GM20000 (cell line): ENCODE measurements around the gene HIVEP3.

Experiments
- DNase-seq: peaks from one replicate; pipeline ENCODE4 v3.0.0; 2012; ENCODE audit warnings: low spot score
- CTCF ChIP-seq: IDR thresholded peaks from 2 replicates; pipeline ENCODE4 v1.5.1; 2012; ENCODE audit warnings: mild to moderate bottlenecking, control low read depth; ENCODE audit errors: extremely low read depth, missing control alignments

Gene HIVEP3

GRCh38 chr1:41853907-41854306 lies 64.8 kb downstream of the HIVEP3 start:
- TF ChIP-seq CTCF, result no peak
- no peak for DNase-seq

GRCh38 chr1:41852091-41852490 lies 66.6 kb downstream of the HIVEP3 start:
- DNase-seq, result no peak
- TF ChIP-seq CTCF, result no peak

DNA sequence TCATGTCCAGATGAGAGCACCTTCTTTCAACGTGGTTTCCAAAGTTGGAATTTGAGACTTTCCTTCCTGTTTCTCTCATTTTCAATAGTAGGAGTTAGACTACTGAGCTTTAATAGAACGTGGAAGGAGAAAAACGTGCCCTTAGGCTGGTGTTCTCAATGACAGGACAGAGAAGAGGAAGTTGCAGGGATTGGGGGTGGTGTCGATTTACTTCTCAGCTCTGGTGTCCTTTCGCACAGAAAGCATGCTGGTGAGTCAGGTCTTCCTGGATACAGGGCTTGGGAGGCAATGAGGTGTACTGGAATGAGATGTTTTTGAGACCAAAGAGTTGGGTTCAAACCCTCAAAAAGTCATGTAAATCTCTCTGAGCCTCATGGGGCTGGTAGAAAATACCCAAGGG lies 67.1 kb downstream of the HIVEP3 start:
- no peak for TF ChIP-seq CTCF
- no peak for DNase-seq

- no peak for TF ChIP-seq CTCF
- DNase-seq, result no peak
Observed at GRCh38 chr1:41850029-41850428, 68.7 kb downstream of the HIVEP3 start.

- TF ChIP-seq CTCF, result no peak
- DNase-seq, result no peak
Observed at GRCh38 chr1:41849211-41849759, 69.4 kb downstream of the HIVEP3 start.

- DNase-seq, result no peak
- no peak for TF ChIP-seq CTCF
Observed at GRCh38 chr1:41848216-41848952, 70.3 kb downstream of the HIVEP3 start.

DNA sequence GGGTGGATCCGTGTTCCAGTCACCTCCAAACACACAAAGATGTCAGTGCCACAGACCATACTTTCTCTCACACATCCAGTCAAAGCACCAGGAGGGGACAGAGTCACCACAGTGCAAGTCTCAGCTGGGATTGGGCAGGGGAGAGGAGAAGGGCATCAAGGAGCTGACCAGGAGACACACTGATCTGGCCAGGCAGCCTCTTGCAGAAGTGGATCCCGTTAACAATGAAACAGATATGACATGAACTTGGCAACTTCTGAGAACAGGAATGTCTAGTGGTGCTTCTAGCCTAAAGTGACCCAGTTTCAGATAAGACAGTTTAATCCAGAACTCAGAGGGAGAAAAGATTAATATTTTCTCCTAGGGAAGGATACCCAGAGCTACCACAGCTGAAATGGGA lies 71.0 kb downstream of the HIVEP3 start:
- no peak for DNase-seq
- TF ChIP-seq CTCF, result no peak
